Glomerular endothelial cell (primary cell): Measurements from ENCODE around the gene LPCAT2. TPM values are rescaled to one million over a fixed set of nuclear protein-coding genes. Genes with fewer than 3 reads are reported as not detected.

Experiments used
- DNase-seq: peaks from one replicate; pipeline ENCODE4 v3.0.0-alpha.2; 2011; ENCODE audit warnings: low read depth, low spot score; ENCODE audit errors: extremely low read depth
- total RNA-seq: library from RNA; depleted of rRNA; stranded (reverse); fragments of >200 nt; gene quantifications from 2 replicates; pipeline ENCODE4 v1.2.3, GENCODE V29; 2015

Gene LPCAT2
- total RNA-seq, 1 donor from 2014 or later, result 28.5 TPM

GRCh38 chr16:55480228-55480655, 28.6 kb upstream of the LPCAT2 start:
- no peak for DNase-seq

DNA sequence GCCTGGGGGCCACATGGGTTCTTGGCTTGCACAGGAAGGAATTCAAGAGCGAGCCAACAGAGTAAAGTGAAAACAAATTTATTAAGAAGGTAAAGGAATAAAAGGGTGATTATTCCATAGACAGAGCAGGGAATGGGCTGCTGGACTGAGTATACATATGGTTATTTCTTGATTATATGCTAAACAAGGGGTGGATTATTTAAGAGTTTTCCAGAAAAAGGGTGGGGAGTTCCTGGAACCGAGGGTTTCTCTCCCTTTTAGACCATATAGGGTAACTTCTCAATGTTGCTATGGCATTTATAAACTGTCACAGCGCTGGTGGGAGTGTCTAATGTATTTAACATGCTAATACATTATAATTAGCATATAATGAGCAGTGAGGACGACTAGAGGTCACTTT, 27.8 kb upstream of the LPCAT2 start:
- no peak for DNase-seq

DNA sequence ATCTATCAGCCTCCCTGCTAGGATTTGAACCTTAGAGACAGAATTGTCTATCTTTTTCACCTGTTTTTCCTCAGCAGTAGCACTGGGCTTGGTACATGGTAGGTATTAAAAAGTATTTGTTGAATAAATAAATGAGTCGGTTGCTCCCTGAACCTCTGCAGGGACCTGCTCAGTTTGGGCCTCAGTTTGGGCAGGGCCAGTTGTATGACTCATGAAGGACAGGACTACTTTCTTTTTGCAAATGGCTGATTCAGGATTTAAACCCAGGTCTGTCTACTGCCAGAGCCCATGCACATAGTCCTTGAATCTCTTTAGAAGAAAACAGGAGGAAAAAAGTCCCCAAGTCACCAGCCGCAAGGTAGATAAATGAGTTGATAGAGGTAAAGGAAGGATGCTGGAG, 26.8 kb upstream of the LPCAT2 start:
- no peak for DNase-seq

DNA sequence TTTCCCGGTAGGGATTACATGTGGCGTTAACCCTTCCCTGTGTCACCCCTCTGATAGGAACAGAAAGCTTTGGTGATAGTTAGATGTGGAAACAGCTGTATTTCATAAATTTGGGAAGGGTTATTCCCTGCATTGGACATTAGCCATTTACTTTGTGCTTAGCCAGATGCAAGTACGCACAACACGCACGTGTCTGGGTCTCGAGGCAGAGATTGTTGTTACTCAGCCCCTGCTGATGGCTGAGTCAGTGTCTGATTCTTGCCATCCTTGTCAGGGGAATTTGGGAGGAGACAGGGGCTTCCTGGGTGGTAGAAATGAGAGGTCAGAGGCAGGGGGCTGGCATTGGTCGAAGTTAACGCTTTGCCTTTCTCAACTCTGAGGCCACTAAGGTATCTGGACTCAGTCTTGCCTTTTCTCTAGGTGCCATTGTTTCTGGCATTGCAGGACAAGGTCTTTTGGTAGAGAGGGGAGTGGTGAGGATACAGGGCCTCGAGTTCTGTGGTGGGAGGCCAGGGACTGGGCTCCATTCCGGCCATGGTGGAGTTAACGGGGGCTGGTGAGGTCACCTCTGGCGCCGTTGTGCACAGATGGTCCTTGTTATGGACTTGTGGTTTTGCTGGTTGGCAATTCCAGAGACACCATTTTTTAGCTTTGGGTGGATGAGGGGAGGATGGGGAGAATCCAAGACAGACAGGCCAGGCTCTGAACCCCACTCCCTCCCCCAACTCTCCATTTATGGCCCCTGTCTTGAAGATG, 21.6 kb upstream of the LPCAT2 start:
- no peak for DNase-seq

GRCh38 chr16:55488306-55488705, 20.6 kb upstream of the LPCAT2 start:
- no peak for DNase-seq

DNA sequence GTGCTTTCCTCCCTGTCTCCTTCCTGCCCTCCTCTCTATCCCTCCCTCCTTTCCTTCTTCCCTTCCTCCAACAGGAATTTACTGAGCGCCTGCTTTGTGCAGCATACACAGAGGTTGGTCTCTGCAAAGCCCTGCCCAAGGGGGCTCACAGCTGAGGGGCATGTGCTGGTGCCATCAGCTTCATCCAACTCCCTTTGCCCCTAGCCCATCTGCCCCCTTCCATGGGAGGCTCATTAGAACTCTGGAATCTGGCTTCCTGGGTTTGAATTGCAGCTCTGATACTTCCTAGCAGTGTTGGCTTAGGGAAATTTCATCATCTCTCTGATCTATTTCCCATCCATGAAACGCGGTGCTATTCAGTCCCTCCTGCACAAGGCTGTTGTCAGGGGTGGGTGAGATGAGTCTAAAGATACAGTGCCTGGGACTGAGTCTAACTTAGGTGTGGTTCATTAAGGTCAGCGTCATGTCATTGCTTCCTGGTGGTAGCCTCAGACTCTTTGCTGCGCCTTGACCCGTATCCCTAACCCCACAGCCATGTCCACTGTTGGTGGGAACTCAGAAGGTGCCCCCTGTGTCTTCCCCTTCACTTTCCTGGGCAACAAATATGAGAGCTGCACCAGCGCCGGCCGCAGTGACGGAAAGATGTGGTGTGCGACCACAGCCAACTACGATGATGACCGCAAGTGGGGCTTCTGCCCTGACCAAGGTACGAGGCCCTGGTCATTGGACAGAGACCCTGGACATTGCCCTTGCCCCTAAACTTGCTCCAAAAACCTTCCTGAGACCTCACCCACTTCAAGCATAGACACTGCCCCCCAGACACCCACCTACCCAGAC, 19.5 kb upstream of the LPCAT2 start:
- DNase-seq, result no peak

- no peak for DNase-seq
Observed at GRCh38 chr16:55489956-55490265, 19.0 kb upstream of the LPCAT2 start.

GRCh38 chr16:55490301-55490700, 18.6 kb upstream of the LPCAT2 start:
- DNase-seq, result no peak

- no peak for DNase-seq
Observed at GRCh38 chr16:55491691-55492090, 17.2 kb upstream of the LPCAT2 start.

- no peak for DNase-seq
Observed at GRCh38 chr16:55492756-55493380, 16.0 kb upstream of the LPCAT2 start.

- DNase-seq, result no peak
Observed at GRCh38 chr16:55494994-55495421, 13.9 kb upstream of the LPCAT2 start.

- DNase-seq, result no peak
Observed at GRCh38 chr16:55495616-55496289, 13.1 kb upstream of the LPCAT2 start.

- DNase-seq, result no peak
Observed at GRCh38 chr16:55496509-55497145, 12.2 kb upstream of the LPCAT2 start.

- no peak for DNase-seq
Observed at GRCh38 chr16:55497558-55497957, 11.3 kb upstream of the LPCAT2 start.

- no peak for DNase-seq
Observed at GRCh38 chr16:55498101-55498500, 10.8 kb upstream of the LPCAT2 start.

DNA sequence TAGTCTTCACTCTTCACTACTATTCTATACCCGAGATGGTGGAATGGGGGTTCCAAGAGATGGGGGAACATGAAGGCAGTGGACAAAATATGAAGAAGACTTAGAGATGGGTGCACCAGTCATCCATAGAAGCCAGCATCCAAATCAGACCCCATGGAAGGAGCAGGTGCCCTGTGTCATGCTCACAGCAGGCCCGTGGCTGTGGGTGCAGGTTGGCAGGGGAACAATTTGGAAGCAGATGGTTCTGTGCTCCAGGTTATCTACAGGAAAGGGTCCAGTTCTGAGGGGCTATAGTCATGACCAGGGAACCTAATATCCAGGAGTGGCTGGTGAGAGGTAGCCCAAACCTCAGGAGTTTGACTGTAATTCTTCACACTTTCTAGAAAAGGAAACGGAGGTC, 9.6 kb upstream of the LPCAT2 start:
- no peak for DNase-seq

DNA sequence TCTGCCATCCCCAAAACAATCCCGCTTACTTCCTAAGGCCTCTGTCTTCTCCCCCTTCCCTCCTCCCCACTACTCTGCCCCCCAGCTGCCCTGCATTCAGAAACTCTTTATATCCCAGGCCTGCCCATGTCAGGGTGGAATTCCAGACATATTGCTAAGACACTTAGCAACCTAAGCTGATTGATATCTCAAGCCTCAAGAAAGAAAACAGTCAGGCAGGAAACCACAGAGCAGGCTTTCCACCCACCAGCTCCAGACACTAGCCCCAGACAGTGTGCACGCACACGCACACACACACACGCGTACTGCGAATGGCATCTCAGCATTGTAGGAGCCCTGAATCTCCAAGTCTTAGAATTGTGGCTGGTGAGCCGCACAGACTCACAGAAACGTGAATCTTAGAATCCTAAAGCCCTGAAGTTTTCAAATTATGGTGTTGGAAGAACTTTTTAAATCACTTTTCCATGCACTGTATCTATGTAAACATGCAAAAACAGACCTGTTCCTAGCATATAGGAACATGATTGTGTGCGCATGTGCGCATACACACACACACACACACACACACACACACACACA, 8.8 kb upstream of the LPCAT2 start:
- peak; percentile 89 for DNase-seq

DNA sequence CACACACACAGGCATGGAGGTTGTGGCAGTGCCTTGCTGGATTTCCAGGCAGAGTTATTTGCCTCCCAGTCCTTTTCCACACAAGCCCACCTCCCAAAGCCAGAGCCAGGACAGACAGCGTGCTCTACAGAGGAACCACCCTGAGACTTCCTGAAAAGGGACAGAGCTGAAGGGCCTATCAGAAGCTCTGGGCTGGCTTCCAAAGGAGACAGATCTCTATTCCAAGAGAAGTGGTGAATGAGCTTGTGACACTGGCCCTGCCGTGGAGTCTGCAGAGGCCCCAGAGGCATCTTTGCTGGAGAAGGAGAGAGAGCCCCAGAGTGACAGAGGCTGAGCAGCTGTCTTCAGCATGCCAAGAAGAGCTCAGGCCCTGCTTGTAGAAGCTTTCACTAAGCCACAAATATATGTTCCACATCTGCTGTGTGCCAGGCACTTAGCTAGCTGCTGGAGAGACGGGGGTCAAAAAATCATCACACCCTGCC, 8.3 kb upstream of the LPCAT2 start:
- DNase-seq, result no peak

DNA sequence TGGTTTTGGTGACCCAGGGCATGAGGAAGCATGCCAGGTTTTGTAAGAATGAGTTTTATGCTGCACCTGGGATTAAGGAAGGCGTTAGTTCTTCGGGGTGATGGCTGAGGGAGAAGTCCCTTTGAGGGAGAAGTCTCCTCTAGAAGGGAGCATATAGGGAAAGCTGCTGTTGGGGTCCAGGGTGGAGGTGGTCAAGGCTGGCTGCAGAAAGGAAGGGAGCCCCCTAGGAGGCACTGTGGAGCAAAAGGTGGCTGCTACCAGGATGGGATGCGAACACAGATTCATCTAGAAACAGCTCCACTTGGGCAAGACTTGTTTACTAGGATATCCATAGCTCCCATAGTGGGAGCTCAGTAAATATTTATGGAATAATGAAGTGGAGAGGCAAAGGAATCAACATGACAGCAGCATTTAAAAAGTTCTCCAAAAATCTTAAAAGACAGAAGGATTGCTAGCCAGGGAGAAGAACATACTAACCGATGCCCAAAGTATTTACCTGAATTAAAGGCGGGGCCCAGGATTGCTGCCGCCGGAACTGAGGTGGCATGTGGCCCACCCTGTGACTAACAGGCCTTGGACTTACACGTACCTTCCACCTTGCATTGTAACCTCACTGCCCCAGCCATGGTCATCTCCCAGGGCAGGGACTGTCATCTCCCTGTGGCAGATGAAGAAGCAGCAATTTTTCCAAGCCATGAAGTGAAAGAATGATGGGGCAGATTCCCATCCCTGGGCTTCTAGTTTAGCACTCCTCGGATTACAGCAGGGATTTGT, 7.1 kb upstream of the LPCAT2 start:
- DNase-seq, result no peak
